ENCODE results near the gene HMOX2.

- no peak for TF ChIP-seq CTCF (IDR thresholded peaks at IDR 0.05)
- TF ChIP-seq TCF7L2 (IDR thresholded peaks at IDR 0.05; ENCODE audit: low read depth, low read length): no peak
These were observed 4.3 kb upstream of the HMOX2 start for GRCh38 chr16:4471869-4472268.

Data from Panc1 (cell line).